AG04449 (cell line): Measurements from ENCODE around the gene OR5H6.
"Not testable (repeated sequence)": the region's sequence is repeated elsewhere in the genome, so short reads cannot be mapped to it uniquely, and the experiment has no call there.

Source experiments
- CTCF ChIA-PET: fragments of 350-600 bp; formaldehyde crosslinking; extraction: SDS; loops from one replicate; lab custom pipeline; 2021; ENCODE audit warnings: antibody characterized with exemption; lab: Yijun Ruan, JAX
- POLR2A ChIA-PET: fragments of 400-600, 350-600 bp; formaldehyde crosslinking; extraction: SDS; loops from one replicate; lab custom pipeline; 2020; ENCODE audit warnings: antibody characterized with exemption, inconsistent platforms; lab: Yijun Ruan, JAX
- DNase-seq: peaks from one replicate; pipeline ENCODE4 v3.0.0-alpha.2; 2010; ENCODE audit warnings: low read depth, low spot score
- H3K4me3 ChIP-seq: 2 replicates; pipeline ENCODE4 v1.5.1; 2011; ENCODE audit warnings: low read depth, mild to moderate bottlenecking, control low read depth, low read length
- CTCF ChIP-seq: IDR thresholded peaks from one replicate; pipeline ENCODE4 v1.5.1; 2011; ENCODE audit warnings: mild to moderate bottlenecking, moderate library complexity, low read length, control low read depth, inconsistent platforms; ENCODE audit not compliant: insufficient read depth; ENCODE audit errors: missing control alignments

OR5H6 gene

GRCh38 chr3:98242155-98242554 lies 21.9 kb upstream of the OR5H6 start:
- no peak for TF ChIP-seq CTCF
- DNase-seq = no peak
- CTCF ChIA-PET = no interaction called here
- POLR2A ChIA-PET = no interaction called here
- no peak overlapping the region for H3K4me3 ChIP-seq

- H3K4me3 ChIP-seq = no peak overlapping the region
- ChIA-PET CTCF (no interaction called here), POLR2A (no interaction called here)
- no peak for DNase-seq
- TF ChIP-seq CTCF = no peak
These were observed 20.2 kb upstream of the OR5H6 start for GRCh38 chr3:98243843-98244242.

- ChIA-PET CTCF (no interaction called here), POLR2A (no interaction called here)
- no peak overlapping the region for H3K4me3 ChIP-seq
- DNase-seq = no peak
- TF ChIP-seq CTCF = no peak
These were observed 17.9 kb upstream of the OR5H6 start for GRCh38 chr3:98246142-98246541.

GRCh38 chr3:98256026-98256425 lies 8.0 kb upstream of the OR5H6 start:
- H3K4me3 ChIP-seq, POLR2A ChIA-PET, CTCF ChIA-PET, DNase-seq: not testable (repeated sequence)

GRCh38 chr3:98259707-98260106 lies 4.3 kb upstream of the OR5H6 start:
- no peak for TF ChIP-seq CTCF
- CTCF ChIA-PET = no interaction called here
- POLR2A ChIA-PET = no interaction called here
- no peak for DNase-seq
- no peak overlapping the region for H3K4me3 ChIP-seq

GRCh38 chr3:98262046-98262445 lies 2.0 kb upstream of the OR5H6 start:
- DNase-seq = no peak
- POLR2A ChIA-PET = no interaction called here
- CTCF ChIA-PET = no interaction called here
- no peak overlapping the region for H3K4me3 ChIP-seq
- TF ChIP-seq CTCF = no peak

GRCh38 chr3:98269846-98270245 lies 5.8 kb downstream of the OR5H6 start:
- no peak for TF ChIP-seq CTCF
- no peak overlapping the region for H3K4me3 ChIP-seq
- DNase-seq = no peak
- CTCF ChIA-PET = no interaction called here
- POLR2A ChIA-PET = no interaction called here
